GM12874 (cell line): Measurements from ENCODE around the gene PTTG1IP.

Source experiments
- TF ChIP-seq, protein P1 (sequence below): IDR thresholded peaks from 2 replicates; pipeline ENCODE4 v1.5.1; 2011; ENCODE audit warnings: low read depth, mild to moderate bottlenecking, control low read depth, low read length, moderate library complexity; ENCODE audit not compliant: insufficient read depth

PTTG1IP gene

DNA sequence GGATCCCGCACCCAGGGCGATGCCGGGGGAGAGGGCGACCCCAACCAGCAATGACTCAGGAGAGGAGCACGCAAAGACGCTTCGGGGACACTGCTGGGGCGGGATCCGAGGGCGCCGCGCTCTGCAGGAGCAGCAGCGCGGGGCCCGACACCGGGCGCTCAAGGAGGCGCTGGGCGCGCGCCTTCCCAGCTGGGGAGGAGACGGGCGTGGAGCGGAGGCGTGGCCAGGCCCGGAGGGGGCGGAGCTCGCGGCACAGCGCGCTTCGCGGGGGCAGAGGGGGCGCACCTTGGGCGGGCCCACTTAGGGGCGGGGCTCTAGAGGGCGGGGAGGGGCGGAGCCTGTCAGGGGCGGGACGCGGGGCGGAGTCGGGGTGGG lies 56.0 kb downstream of the PTTG1IP start:
- TF ChIP-seq, protein P1, sequence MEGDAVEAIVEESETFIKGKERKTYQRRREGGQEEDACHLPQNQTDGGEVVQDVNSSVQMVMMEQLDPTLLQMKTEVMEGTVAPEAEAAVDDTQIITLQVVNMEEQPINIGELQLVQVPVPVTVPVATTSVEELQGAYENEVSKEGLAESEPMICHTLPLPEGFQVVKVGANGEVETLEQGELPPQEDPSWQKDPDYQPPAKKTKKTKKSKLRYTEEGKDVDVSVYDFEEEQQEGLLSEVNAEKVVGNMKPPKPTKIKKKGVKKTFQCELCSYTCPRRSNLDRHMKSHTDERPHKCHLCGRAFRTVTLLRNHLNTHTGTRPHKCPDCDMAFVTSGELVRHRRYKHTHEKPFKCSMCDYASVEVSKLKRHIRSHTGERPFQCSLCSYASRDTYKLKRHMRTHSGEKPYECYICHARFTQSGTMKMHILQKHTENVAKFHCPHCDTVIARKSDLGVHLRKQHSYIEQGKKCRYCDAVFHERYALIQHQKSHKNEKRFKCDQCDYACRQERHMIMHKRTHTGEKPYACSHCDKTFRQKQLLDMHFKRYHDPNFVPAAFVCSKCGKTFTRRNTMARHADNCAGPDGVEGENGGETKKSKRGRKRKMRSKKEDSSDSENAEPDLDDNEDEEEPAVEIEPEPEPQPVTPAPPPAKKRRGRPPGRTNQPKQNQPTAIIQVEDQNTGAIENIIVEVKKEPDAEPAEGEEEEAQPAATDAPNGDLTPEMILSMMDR = no peak

- TF ChIP-seq, protein P1 = no peak
Observed at GRCh38 chr21:44816761-44817505, 56.6 kb downstream of the PTTG1IP start.

- TF ChIP-seq, protein P1 = no peak
Observed at GRCh38 chr21:44815852-44816628, 57.5 kb downstream of the PTTG1IP start.

- TF ChIP-seq, protein P1 = no peak
Observed at GRCh38 chr21:44815225-44815624, 58.3 kb downstream of the PTTG1IP start.

DNA sequence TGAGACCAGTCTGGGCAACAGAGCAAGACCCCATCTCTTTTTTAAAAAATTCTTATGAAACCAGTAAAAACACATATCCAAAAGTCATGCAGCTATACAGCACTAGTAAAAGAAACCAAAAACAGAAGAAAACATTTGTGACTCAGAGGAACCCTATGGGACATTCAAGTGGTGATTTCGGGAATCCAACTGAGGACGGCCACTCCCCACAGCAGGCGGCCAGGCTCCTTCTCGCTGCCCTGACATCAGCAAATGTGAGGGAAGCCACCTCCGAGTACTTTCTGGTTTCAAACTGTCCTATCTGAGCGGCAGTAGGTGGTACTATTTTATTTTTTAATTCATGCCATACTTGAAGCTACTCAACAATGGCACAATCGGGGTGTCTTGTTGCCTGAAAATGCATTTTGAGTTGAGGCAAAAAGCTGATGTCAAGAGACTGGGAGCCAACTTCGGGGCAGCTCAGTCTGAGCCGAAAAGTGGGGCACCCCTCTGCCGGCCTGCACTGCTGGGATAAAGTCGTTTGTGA lies 58.9 kb downstream of the PTTG1IP start:
- TF ChIP-seq, protein P1 = no peak

GRCh38 chr21:44813727-44814126 lies 59.8 kb downstream of the PTTG1IP start:
- TF ChIP-seq, protein P1 = no peak

DNA sequence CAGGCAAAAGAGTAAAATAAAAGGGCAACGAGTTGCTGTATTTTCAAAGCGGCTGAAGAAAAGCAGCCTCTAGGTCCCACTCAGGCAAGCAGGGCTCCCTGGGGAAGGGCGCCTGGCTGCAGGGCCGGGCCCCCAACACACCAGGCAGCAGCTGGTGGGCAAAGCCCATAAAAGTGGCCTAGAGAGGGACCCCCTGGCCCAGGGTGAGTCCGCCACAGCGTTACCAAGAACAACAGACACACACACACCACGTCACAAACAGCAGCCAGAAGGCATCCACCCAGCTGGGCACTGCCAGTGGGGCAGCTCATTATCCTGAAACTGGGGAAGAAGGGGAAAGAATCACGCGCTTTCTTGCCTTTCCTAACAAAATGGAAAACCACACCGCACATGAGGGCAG lies 60.3 kb downstream of the PTTG1IP start:
- TF ChIP-seq, protein P1 = no peak
